ENCODE results near the gene GDF2. TPM values are rescaled to one million over a fixed set of nuclear protein-coding genes. Genes with fewer than 3 reads are reported as not detected.

The GDF2 gene
- total RNA-seq, 1 donor from 2014 or later, result not detected

DNA sequence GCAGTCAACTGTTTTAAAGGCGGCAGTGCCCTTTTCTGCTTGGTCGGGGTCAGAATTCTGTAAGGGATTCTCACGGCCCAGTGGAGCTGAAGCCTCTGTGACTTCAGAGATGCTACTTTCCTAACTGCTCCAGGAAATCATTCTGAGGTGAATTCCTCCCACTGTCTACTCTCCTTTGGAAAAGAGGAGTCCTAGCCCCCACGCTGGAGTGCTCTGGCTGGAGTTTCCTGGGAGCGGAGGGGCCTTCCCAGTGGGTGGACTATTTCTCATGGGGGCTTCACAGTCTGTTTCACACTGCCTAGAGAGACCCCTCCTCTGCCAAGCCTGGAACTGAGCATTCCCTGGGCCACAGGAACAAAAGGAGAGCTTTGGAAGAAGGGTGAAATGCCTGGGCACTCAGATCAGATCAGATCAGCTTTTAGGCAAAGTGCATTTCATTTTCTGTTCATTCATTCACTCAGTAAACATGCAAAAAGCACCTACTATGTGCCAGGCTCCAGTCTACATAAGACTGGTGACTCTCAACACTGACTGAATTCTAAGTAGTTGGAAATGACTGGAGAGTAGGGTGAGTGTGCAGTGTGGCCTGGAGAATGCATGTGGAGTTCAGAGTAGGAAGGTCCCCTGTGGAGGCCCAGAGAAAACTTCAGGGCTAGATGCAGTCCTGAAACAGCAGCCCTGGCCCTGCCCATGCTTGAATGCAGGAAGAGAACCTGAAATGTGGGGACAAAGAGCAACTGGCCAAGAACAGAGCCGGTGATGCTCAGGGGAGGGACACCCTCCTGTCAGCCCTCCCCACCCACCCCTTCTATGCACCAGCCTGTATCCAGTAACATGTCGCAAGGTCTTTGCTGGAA, 49.6 kb downstream of the GDF2 start:
- Mint-ChIP-seq H3K27ac (no peak overlapping the region), H3K36me3 (ENCODE audit: insufficient read depth) (no peaks in the 10 kb centered on the region), H3K27me3 (peaks cover 21% of the 10 kb centered on the region), H3K4me1 (ENCODE audit: low read depth) (peaks cover 1% of the 10 kb centered on the region), H3K4me3 (ENCODE audit: low read depth) (no peak overlapping the region), H3K9me3 (ENCODE audit: low read depth) (no peaks in the 10 kb centered on the region)
- DNase-seq (ENCODE audit: low spot score, unreplicated experiment), result no peak
- TF ChIP-seq CTCF (IDR thresholded peaks at IDR 0.05; ENCODE audit: unreplicated experiment), result no peak

- H3K27ac Mint-ChIP-seq, result no peak overlapping the region
- H3K36me3 Mint-ChIP-seq (ENCODE audit: insufficient read depth), result no peaks in the 10 kb centered on the region
- no peak overlapping the region for H3K4me3 Mint-ChIP-seq (ENCODE audit: low read depth)
- H3K27me3 Mint-ChIP-seq, result peaks cover 26% of the 10 kb centered on the region
- DNase-seq (ENCODE audit: low spot score, unreplicated experiment), result no peak
- TF ChIP-seq CTCF (IDR thresholded peaks at IDR 0.05; ENCODE audit: unreplicated experiment), result no peak
- peaks cover 6% of the 10 kb centered on the region for H3K4me1 Mint-ChIP-seq (ENCODE audit: low read depth)
- H3K9me3 Mint-ChIP-seq (ENCODE audit: low read depth), result no peaks in the 10 kb centered on the region
Observed at GRCh38 chr10:47372726-47373125, 50.5 kb downstream of the GDF2 start.

DNA sequence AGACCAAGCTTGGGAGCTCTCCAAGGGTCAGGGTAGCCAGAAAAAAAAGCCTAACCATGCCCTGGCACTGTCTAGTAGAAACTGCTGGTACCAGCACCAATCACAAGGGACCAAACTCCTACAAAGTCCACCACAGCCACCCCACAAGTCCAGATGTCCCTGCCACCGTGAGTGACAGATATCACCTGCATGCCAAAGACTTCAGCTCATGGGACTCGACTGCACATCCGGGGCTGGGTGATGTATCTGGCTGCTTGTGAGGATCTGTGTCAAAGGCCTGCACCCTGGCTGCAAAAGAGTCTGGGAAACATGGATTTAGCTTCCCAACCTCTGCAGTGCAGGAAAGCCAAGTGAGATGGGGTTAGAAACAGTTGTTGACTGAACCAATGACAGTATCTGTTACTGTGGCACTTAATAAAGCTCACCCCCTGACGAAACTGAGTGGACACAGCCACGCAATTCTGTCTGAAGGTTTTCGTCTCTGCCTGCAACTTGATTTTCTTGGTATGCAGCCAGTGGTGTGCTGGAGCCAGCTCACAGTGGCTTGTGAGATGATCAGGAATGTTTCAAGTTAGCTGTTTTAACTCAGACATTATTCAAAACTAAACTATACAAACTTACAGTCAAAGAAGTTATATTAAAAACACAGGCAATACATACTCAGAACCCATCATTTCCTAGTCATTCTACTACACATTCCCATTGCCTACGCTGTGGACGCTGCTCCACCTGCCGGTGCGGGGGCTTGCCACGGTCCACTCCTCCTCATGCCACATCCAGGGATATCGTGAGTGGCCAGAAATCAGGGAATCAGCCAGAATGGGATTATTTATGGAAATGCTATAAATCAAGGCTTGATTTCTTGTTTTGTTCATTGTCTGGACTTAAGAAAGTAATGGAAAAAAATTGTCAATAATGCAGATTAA, 52.6 kb downstream of the GDF2 start:
- Mint-ChIP-seq H3K4me1 (ENCODE audit: low read depth) (peaks cover 6% of the 10 kb centered on the region), H3K36me3 (ENCODE audit: insufficient read depth) (no peaks in the 10 kb centered on the region), H3K9me3 (ENCODE audit: low read depth) (no peaks in the 10 kb centered on the region), H3K4me3 (ENCODE audit: low read depth) (no peak overlapping the region), H3K27ac (no peak overlapping the region), H3K27me3 (peaks cover 31% of the 10 kb centered on the region)
- no peak for DNase-seq (ENCODE audit: low spot score, unreplicated experiment)
- TF ChIP-seq CTCF (IDR thresholded peaks at IDR 0.05; ENCODE audit: unreplicated experiment), result no peak

DNA sequence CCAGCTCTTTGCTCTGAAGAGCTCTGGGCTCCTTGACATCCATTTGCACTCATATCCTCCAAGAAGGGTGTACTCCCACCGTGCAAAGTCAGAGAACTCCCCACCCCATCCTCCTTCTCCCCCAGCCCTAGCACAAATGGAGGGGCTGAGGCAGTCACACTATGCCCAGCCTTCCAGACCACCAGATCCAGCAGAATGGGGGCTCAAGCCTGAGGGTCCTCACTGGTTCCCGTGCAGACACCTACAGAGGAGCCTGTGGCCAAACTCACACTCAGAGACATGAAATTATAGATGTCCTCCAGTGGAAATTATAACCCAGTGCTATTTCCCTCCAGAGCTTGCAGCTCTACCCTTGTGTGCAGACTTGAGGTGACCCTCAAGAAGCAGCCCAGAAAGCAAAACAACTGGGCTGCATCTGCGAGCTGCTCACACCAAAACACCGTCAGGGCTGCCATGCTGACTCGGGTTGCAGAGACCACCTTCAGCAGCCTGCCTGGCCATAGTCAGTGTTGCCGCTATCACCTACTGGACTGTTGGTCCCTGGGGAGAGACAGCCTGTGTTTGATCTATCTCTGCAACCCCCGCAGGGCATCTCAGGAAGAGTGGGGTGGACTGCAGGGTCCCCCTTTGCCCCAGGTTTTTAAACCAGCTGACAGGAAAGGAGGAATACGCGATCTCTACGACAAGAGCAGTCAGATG, 54.4 kb downstream of the GDF2 start:
- no peaks in the 10 kb centered on the region for H3K9me3 Mint-ChIP-seq (ENCODE audit: low read depth)
- peaks cover 48% of the 10 kb centered on the region for H3K27me3 Mint-ChIP-seq
- H3K4me3 Mint-ChIP-seq (ENCODE audit: low read depth), result no peak overlapping the region
- peaks cover 21% of the 10 kb centered on the region for H3K4me1 Mint-ChIP-seq (ENCODE audit: low read depth)
- no peak for TF ChIP-seq CTCF (IDR thresholded peaks at IDR 0.05; ENCODE audit: unreplicated experiment)
- no peaks in the 10 kb centered on the region for H3K36me3 Mint-ChIP-seq (ENCODE audit: insufficient read depth)
- H3K27ac Mint-ChIP-seq, result no peak overlapping the region
- DNase-seq (ENCODE audit: low spot score, unreplicated experiment), result no peak

Other genes with a start within 250 kb of the GDF2 start
- not detected in 2 replicates for gene GDF10, start 22.3 kb upstream of the GDF2 start, total RNA-seq
- 0.10 TPM in 1 of 2 replicates, not detected in the other for gene RBP3, start 25.9 kb downstream of the GDF2 start, total RNA-seq
- 1.0 and 1.4 TPM in 2 replicates for gene ZNF488, start 61.8 kb downstream of the GDF2 start, total RNA-seq
- not detected in 2 replicates for gene ANXA8, start 161.7 kb downstream of the GDF2 start, total RNA-seq
- not detected in 2 replicates for gene FAM25G, start 169.2 kb downstream of the GDF2 start, total RNA-seq
- gene AGAP9, start 201.2 kb downstream of the GDF2 start, total RNA-seq, result 20.3 and 21.7 TPM in 2 replicates